ENCODE results near the gene SBF2.

The SBF2 gene

DNA sequence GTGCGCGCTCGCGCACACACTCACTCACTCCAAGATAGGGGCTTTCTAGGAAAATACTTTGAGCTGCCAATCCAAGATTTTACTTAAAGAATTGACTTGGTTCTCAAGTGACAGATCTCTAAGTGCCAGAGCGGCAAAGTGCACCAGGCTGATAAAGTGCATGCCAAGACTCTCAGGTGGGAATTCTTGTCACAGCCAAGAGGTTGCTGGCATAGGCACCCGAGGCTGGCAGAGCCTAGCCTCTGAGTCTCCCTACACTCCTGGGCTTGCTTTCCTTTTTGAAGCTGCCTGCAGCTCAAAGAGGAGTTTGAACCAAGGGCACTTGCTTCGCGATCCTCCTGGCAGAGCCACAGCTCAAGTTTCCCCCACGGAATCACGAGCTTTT, 8.3 kb upstream of the SBF2 start:
- DNase-seq (ENCODE audit: low read depth): peak; percentile 49

DNA sequence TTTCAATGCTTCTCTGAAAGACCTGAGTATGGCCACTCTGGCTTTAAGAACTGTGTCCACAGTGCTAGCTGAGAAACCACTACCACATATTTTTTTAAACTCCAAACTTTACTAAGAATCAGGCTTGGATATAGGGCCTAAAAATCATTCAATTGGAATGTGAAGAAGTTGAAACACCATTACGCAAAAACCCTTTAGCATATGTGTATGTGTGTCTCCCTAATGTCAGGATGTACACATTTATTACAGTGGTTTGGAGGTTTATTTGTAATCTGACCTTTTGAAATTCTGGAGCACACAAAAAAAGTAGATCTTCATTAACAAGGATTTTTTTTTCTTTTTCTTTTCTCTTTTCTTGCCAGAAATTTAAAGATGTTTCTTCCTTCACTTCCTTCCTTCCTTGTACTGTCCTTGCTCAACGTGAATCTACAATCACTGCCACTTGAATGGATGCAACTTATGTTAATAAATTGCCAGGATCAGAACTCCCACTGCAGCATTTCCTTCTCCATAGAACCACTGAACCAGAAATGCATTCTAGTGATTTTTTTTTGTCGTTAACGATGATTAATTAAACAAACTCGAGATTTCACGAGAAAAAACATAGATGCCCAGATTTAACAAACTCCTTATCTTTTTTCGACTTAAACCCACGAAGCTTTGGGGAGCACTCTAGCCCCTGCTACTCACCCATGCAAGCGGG, 7.8 kb upstream of the SBF2 start:
- peak; percentile 92 for DNase-seq (ENCODE audit: low read depth)

DNA sequence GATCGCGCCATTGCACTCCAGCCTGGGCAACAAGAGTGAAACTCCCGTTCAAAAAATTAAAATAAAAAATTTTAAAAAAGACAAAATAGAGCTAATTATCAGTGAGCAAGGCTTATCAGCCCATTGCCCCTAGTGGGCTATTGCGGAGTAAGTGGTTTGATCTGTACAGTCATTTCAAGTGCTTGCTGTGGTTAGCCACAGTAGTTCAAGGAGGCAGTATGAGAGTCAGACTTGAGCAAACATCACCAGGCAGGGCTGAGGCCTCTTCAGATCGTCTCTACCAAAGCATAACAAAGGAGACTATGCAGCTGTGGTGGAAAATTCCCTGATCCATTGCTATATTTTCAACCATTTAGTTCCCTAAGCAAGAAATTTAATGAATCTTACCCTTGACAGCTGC, 4.3 kb upstream of the SBF2 start:
- DNase-seq (ENCODE audit: low read depth): peak; percentile 93

DNA sequence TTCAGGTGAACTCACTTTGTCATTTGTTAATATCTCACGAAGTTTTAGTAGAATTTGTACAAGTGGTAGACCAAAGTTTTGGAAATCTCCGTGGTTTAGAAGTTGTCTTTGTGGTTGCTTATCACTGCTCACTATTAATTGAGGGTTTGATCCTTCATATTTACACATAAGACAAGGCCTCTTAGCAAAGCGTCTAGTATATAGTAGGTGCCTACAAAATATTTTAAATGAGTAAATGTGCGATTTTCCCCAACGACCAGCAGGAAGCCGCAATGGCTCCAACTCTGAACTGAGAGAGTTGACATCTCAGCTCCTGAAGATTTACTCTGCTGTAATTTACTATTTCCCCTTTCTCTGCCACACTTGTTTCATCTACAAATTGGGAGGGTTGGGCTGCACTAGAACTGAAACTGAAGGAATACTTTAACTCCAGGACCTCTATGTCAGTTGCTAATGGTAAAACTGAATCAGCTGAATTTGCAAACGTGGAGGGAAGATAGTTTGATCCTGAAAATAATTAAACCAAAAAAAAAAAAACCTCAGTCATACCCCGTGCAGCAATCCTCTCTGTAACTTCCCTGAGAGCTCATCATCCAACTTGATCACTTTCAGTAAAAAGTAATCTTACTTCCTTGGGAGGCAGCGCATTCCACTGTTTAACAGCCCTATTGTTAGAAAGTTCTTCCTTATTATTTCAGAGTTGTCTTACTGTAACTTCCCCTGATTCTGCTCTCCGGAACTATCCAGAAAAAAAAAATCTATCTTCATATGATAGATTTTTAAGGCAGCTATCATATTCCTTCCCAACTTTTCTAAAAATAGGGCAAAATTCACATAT, 1.3 kb upstream of the SBF2 start:
- DNase-seq (ENCODE audit: low read depth): peak; percentile 32

DNA sequence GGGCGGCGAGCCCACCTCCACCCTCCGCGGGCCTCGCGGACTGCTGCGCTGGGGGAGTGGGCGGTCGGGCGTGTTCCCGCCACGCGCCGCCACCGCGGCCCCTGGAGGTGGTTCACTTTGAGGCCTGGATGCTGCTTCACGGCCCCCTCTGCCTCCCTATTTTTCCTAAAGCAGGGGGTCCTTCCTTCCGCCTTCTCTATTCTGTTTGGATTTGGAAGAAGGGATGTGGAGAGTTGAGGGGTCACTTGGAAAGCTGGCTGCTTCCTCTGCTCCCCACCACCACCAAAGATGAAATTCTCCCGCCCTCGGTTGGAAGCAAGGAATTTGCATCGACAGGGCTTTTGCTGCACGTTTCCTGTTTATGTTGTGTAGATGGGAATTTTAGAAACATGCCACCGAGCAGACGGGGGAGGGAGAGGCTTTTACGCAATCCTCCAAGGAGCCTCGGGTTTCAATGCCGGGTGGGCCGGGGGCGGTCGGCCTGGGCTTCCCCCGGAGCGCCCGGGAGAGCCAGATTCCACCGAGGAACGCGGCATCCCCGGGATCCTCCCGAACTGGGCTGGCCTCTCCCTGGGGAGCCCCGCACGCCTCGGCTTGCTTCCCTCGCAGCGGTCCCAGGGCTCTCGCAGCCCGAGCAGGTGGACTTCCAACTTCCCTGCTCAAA, 403 bp upstream of the SBF2 start:
- DNase-seq (ENCODE audit: low read depth): peak; percentile 83

DNA sequence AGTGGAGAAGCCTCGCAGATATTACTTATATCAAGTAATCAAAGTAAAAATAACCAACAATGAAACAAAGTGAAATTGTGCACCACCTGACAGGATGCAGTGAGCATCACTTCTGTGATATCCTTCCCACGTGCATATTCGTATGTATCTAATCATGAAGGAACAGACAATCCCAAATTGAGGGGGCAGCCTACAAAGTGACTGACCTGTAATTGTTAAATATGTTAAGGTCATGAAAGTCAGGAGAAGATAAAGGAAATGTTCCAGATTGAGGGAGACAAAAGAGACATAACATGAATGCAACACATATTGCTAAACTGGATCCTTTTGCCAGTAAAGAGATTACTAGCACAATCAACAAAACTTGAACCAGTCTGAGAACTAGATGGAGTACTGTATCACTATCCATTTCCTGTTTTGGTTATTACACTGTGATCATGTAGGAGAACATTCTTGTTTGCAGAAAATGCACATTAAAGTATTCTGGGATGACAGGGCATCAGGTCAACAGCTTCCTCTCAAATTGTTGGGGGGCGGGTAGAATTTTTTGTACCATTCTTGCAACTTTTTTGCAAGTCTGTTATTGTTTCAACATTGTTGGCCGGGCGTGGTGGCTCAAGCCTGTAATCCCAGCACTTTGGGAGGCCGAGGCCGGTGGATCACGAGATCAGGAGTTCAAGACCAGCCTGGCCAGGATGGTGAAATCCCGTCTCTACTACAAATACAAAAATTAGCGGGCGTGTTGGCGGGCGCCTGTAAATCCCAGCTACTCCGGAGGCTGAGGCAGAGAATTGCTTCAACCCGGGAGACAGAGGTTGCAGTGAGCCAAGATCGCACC, 2.0 kb downstream of the SBF2 start:
- no peak for DNase-seq (ENCODE audit: low read depth)

DNA sequence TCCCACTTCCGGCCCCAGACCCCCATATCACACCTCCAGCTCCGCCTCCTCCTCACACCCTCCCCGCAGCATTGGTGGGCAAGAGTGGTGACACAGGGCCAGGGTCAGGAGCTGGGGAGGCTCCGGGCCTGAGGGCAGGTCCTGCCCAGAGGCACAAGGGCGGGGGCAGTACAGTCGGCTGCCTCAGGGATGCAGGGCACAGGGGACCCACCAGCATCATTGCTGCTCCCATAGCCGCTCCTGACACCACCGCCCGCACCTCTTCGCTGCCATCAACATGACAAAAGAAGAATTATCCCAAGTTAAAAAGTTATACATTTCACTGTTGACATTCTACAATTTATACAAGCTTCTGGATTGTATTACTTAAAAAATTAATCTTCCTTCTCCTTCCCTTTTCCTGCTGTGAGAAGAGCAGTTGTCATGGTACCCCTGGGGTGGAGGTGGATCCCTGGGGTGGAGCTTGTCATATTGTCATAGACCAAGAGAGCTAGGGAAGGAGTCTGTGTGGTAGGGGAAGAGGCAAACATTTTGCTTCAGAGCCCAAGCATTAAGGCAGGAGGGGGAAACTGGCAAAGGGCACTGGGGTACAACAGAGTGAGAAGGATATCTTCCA, 4.1 kb downstream of the SBF2 start:
- DNase-seq (ENCODE audit: low read depth): no peak

DNA sequence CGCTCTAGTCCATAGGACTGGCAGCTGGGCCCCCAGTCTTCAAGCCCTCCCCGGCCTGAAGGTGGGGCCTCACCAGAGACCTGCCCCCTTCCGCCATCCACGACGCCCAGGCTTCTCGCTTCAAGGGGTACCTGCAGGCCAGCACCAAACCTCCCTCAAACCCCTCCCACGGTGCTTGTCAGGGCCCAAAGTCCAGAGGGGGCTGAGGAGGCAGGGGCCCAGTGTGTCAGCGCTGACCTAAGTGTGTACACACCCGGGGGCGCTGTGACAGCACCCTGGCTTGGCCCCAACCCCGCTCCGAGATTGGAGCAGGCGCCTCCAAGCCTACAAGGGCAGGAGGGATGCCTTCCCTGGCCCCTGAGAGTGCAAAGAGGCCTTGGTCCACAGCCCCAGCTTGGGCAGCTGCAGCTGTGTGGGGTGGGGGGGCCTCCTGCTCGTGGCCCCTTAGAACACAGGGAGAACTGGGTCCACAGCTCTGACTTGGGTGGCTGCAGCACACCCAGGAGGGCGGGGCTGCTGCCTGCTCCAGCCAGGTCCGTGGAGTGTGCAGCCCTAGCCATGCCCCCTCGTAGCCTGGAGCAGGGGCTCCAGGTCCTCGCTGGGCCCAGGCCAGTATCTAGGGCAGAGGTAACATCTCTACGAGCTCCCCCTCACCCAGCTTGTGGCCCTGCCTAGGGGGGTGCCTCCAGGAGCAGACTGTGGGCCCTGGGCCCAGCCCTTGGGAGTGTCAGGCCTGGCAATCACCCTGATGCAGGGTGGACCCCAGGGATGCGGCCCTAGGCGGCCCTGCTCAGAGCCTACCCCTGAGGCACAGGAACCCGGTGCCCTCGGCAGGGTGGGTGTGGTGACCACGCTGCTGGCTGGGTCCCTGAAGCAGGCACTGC, 4.9 kb downstream of the SBF2 start:
- DNase-seq (ENCODE audit: low read depth): no peak

DNA sequence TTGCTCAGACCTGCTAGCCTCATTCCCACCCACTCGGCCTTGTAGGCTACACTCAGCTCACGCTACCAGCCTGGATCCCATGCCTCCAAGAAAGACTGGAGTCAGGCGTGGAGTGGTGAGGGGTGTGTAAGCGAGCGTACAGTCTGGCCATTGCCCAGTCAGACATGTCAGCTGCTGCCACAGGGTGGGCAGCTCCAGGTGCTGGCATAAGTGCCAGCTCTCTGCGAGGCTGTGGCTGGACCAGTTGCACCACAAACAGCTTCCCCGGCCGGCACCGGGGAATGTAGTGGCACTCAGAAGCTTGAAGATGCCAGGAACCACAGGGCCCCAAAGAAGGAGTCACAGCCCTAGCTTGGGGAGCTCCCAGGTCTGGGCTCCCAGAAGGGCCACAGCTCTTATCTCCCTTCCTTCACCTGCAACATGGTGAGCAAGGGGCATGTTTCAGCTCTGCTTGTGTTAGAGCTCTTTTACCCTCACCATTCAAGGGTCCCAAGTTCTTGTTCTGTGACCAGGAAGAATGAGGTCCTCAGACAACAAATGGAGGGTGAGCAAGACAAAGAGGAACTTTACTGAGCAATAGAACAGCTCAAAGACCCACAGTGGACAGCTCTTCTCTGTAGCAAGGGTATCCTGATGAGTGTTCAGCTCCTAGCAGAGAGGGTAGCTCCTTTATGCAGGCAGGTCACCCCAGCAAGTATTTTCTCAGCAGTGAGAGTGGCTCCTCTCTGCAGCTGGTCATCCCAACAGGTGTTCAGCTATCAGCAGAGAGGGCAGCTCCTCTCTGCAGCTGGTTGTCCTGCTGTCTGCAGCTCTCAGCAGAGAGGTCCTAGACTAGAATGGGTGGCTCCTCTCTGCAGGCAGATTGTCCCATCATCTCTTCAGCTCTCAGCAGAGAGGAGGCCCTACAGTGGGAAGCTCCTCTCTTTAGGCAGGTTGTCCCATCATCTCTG, 6.0 kb downstream of the SBF2 start:
- no peak for DNase-seq (ENCODE audit: low read depth)

DNA sequence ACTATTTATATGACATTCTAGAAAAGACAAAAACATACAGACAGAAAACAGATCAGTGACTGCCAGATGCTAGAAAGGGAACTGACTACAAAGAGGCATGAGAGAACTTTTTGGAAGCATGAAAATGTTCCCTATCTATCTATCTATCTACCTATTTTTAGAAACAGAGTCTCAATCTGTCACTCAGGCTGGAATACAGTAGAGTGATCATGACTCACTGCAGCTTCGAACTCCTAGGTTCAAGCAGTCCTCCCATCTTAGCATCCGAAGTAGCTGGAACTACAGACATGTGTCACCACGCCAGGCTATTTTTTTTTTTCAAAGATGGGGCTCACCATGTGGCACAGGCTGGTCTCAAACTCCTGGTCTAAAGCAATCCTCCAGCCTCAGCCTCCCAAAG, 6.9 kb downstream of the SBF2 start:
- DNase-seq (ENCODE audit: low read depth): peak; percentile 36

DNA sequence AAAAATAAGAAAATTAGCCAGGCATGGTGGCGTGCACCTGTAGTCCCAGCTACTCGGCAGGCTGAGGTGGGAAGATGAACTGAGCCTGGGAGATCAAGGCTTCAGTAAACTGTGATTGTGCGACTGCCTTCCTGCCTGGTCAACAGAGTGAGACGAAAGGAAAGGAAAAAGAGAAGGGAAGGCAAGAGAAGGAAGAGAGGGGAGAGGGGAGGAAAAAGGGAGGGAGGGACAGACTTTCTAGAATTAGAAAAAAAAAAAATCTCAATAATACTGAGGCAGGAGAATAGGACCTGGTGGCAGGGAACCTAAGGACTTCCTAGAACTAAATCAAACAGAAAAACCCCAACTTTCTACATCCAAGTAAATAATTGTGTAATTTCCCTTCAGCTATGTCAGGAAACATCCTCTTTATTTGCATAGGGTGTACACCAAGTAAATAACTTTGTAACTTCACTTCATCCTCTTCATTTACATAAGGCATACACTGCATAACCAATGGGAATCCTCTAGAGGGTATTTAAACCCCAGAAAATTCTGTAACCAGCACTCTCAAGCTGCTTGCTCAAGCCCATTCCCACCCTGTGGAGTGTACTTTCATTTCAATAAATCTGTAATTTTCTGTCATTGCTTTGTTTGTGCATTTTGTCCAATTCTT, 8.7 kb downstream of the SBF2 start:
- no peak for DNase-seq (ENCODE audit: low read depth)

DNA sequence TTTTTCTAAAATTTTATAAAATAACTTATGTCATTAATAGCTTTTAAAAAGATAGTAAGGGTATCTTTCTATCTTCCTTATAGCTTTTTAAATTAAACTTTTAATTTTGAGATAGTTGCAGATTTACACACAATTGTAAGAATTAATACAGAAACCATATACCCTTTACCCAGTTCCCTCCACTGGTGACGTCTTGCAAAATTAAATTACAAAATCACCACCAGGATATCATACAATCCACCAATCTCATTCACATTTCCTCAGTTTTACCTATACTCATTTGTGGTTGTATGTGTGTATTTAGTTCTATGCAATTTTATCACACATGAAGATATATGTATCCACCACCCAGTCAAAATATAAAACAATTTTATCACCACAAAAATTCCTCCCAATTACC, 10.0 kb downstream of the SBF2 start:
- no peak for DNase-seq (ENCODE audit: low read depth)

DNA sequence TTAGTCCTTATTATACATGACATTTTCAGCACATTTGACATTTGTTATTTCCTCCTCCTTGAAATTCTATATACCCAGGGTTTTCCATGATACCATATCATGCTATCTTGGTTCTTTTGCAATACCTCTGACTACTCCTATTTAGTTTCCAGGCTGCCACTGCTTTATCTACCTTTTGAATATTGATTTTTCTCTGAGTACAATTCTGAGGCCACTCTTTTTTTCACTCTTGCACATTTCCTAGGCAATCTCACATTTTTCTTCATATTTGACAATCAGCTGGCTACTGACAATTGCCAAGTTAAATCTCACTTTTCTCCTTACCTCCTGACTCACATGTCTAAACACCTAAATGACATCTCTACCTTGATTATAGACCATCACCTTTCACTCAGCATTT, 11.9 kb downstream of the SBF2 start:
- DNase-seq (ENCODE audit: low read depth): no peak

DNA sequence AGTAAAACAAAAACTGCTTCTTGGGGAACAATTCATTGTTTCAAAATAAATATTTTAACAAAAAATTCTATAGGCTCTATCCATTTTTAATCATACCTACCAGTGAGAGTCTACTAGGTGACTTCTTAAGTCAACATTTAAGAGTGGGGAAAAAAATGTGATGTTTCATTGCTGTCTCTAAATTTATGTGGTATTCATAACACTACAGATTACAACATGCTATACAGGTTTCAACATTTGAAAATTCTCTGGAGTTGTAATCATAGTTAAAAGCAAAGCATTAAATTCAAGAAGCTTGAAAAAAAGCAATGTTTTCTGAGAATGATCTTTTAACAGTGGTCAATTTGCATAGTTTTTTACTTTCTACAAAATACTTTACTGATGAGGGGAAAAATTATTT, 18.3 kb downstream of the SBF2 start:
- DNase-seq (ENCODE audit: low read depth): no peak

DNA sequence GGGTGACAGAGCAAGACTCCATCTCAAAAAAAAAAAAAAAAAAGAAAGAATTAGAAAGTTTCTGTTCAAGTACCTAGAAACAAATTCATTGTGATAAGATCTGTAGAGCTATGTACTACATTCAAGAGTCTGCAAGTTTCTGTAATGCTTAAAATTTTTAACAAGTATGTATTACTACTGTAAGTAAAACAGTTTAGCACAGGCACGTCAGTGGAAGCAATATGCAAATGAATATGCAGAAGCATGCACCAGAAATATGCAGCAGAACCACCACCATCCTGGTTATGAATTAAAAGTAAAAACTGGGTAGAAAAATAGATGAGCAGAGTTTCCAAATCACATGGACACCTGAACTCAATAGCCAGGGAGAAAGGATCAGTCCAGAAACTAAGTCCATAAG, 19.3 kb downstream of the SBF2 start:
- DNase-seq (ENCODE audit: low read depth): no peak

DNA sequence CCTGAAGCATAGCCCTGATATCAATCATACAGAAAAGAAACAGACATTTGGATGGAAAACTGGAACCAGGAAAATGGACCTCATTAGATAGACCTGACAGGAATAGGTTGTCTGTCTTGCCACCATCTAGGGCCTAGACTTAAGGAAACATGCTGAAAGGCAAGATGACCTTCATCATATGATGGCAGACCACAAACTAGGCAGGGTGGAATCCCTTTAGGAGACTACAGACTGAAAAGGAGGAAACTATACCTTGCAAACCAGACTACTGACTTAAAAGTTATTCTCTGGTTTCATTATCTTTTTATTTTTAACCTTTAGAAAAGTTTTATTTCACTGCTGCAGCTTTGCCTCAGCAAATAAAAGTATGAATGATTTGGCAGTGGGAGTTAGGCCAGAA, 20.3 kb downstream of the SBF2 start:
- DNase-seq (ENCODE audit: low read depth): no peak

DNA sequence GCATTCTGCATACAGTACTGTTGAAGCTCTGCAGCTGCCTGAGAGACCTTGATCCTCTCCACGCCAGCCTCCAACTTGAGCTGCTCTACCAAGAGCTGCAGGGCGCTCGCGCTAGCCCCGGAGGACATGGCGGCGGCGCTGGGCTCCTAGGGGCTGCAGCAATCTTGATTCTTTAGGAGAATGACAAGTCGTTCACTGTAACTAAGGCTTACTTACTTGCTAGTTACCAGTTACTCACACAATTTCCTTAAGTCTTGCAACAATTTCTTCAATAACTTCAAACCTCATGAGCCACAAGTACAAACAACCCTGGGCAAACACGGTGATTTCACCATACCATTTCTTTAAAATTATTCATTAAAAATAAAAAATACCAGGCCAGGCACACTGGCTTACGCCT, 21.9 kb downstream of the SBF2 start:
- no peak for DNase-seq (ENCODE audit: low read depth)

DNA sequence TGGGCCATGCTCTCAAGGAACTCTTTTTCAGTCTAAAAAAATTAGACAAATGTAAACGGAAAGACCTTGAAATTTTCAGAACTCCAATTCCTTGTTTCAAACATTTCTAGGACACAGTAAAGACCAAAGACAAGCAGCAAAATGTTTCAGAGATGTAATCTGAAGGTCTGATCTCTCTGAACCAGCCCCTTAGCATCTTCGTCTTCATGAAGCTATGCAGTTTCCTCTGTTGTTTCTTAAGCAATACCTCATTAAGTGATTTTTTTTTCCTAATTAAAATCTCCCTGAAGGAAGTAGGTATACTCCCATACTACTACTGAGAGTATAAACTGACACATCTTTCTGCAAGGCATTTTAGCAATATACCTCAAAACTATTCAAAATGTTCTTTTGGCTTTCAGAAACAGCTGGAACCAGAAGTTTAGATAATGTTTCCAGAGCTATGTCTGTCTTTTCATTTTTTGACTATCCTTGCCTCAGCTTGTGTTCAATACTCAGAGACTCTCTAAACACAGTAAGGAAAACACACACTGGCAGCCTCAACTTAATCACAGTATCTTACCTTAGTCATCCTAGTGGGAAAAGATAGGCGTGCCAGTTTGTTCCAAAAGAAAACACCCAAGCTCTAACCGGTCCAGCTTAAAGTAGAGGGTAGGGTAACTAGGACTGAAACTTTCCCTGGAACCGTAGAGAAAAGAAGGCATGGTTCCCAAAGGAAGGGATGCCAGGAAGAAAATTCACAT, 25.1 kb downstream of the SBF2 start:
- DNase-seq (ENCODE audit: low read depth): peak; percentile 60
